Amniotic epithelial cell (primary cell): ENCODE results near the gene ESR1.
"Not testable (repeated sequence)": the region's sequence is repeated elsewhere in the genome, so short reads cannot be mapped to it uniquely, and the experiment has no call there.

ENCODE experiments used
- DNase-seq: peaks from one replicate; pipeline ENCODE4 v3.0.0-alpha.2; 2010; ENCODE audit warnings: low read depth

The ESR1 gene

GRCh38 chr6:151813858-151814257, 6.4 kb downstream of the ESR1 start:
- DNase-seq = no peak

- no peak for DNase-seq
These were observed 7.1 kb downstream of the ESR1 start for GRCh38 chr6:151814614-151815013.

GRCh38 chr6:151822252-151823111, 15.0 kb downstream of the ESR1 start:
- DNase-seq = no peak

GRCh38 chr6:151826517-151827142, 19.1 kb downstream of the ESR1 start:
- DNase-seq = no peak

DNA sequence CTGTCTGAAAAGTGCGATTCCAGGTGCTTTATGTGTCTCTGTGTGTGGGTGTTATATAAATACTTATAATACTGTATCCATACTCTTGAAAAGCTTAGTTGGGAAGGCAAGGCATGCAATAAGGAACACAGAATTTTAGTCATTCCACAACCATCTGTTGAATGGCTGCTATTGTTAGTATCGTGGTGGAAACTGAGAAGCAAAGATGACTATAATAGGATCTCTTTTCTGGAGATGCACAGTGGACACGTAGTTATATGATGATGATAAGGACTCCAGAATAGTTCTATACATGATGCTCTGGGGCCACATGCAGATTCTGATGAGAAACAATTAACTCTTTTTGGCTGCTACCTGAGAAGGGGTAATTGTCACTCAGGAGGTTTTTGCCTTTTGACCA, 25.2 kb downstream of the ESR1 start:
- DNase-seq = no peak

- no peak for DNase-seq
These were observed 27.9 kb downstream of the ESR1 start for GRCh38 chr6:151835396-151835795.

GRCh38 chr6:151837223-151837622, 29.7 kb downstream of the ESR1 start:
- no peak for DNase-seq

DNA sequence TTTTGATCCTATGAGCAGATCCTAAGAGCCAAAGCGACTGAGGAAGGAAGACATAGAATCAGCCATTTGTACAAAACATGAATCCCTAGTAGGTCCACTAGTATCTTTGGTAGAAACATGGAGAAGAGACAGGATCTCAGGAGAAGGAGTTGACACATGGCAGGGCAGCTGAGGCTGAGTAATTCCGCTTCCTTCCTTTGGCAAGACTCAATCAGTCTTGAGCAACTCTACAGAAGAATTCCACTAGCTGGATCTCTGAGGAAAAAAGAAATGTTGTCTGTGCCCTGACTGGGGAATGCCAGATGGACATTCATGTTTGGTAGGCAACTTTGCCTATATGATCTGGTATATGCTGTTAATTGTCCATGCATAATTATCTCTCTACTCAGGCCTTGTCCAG, 35.3 kb downstream of the ESR1 start:
- DNase-seq = no peak

GRCh38 chr6:151847064-151847463, 39.6 kb downstream of the ESR1 start:
- peak; percentile 18 for DNase-seq

- DNase-seq = no peak
These were observed 43.1 kb downstream of the ESR1 start for GRCh38 chr6:151850479-151851003.

DNA sequence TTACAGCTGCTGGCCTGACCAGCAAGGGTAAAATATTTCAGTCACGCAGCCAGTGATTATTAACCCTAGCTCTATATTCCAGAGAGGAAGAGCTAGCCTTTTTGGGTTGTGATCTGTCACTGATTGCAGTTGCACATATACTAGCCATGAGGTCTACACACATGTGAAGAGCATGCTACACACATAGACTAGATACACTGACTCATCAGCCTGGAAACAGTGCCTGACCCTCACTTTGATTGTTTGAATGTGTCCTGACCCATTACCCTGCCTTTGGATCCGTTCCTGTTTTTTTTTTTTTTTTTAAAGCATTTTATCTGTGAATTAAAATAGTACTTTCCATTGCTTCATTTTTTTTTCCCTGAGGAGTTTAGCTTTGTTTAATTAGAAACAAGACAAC, 50.8 kb downstream of the ESR1 start:
- DNase-seq = no peak

GRCh38 chr6:151862461-151862860, 55.0 kb downstream of the ESR1 start:
- no peak for DNase-seq

- DNase-seq = not testable (repeated sequence)
These were observed 59.9 kb downstream of the ESR1 start for GRCh38 chr6:151867361-151867869.

- no peak for DNase-seq
These were observed 61.9 kb downstream of the ESR1 start for GRCh38 chr6:151869345-151869744.

DNA sequence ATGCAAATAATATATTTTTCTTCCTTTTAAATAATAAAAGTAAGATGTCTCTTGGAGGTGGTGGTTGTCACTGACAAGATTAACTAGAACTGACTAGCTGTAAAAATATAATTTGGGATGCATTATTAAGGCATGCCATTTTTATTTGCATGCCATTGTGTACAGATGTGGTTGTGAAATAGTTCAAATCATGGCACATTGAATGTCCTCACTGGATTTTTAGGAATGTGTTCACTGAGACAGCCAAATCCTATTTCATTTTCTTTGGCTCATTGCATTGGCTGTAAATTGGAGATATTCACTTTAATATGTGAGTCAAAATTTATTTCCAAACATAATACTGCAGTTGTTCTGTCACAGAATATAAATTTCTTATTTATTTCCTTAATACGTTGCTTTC, 62.3 kb downstream of the ESR1 start:
- DNase-seq = no peak

DNA sequence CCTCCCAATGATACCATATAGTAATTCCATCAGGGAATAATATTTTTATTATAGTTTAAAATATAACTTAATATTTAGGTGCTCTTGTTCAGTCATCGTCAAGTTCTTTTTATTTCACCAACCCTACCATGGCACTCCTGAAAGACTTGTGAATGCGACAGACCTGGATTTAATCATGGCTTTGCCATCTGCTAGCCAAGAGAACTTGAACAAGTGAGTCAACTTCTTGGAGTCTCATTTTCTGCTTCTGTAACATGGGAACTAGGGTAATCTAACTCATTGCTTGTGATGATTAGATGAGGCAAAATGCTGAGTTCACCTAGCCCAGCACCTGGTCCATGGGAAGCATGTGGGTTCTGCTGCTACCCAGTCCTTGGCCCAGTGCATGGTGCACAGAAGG, 62.9 kb downstream of the ESR1 start:
- DNase-seq = no peak

DNA sequence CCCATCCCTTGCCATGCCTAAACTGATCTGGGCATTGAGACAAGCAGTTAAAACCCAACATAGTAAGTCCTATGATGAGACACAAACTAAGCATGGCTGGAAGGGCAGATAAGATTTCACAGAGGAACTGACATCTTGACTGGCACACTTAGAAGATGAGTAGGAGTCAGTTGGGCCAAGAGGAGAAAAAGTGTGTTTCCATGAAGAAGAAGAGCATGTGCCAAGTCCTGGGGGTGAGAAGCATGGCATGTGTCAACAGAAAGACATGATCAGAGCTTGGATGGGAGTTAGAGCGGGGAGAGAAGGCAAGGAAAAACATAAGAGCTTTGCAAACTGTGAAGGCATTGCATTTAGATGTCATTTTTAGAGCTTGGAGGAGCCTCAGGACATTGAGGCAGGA, 68.0 kb downstream of the ESR1 start:
- DNase-seq = no peak

- DNase-seq = no peak
These were observed 68.6 kb downstream of the ESR1 start for GRCh38 chr6:151876122-151876521.

DNA sequence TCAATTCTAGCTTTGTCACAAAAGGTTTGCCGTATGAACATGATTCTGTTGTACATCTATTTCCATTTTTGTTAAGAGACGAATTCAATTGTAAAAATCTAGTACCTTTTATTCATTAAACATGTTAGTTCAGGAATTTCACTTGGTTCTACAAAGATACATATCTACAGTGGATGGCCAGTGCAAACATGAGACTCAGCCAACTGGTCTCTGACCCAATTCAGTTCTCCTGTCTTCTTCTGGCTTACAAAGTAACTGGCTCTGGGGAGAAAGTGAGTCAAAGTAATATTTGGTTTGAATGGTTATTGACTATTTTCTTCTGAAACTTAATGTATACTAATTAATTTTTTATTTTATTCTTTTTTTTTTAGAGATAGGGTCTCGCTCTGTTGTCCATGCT, 70.0 kb downstream of the ESR1 start:
- no peak for DNase-seq

- DNase-seq = no peak
These were observed 73.7 kb downstream of the ESR1 start for GRCh38 chr6:151881231-151881630.

- DNase-seq = no peak
These were observed 74.7 kb downstream of the ESR1 start for GRCh38 chr6:151882206-151882605.

GRCh38 chr6:151885234-151885633, 77.8 kb downstream of the ESR1 start:
- no peak for DNase-seq

- DNase-seq = no peak
These were observed 84.0 kb downstream of the ESR1 start for GRCh38 chr6:151891524-151891923.
